PFSK-1 (cell line): ENCODE results near the gene ANKZF1.

Experiments
- FOXP2 ChIP-seq: optimal IDR thresholded peaks from 2 replicates; pipeline ENCODE3; 2011; ENCODE audit warnings: borderline replicate concordance, control low read depth, inconsistent platforms; ENCODE audit not compliant: insufficient read depth; ENCODE audit errors: extremely low read length, extremely low read depth
- POLR2AphosphoS5 ChIP-seq: IDR thresholded peaks from 2 replicates; pipeline ENCODE4 v1.6.1; 2012; ENCODE audit warnings: low read depth, mild to moderate bottlenecking, control low read depth, low read length, moderate library complexity
- REST ChIP-seq, 2 experiments: IDR thresholded peaks; 2 replicates each; pipeline versions ENCODE4 v1.6.1 to v1.8.0; 2011 to 2012; ENCODE audit warnings: low read depth in 2 of 2, low read length in 2 of 2, control low read depth in 1 of 2, inconsistent platforms in 1 of 2, mild to moderate bottlenecking in 1 of 2, moderate library complexity in 1 of 2; ENCODE audit not compliant: insufficient read depth in 1 of 2
- SIN3A ChIP-seq: IDR thresholded peaks from 2 replicates; pipeline ENCODE4 v1.6.1; 2012; ENCODE audit warnings: mild to moderate bottlenecking, low read length, moderate library complexity, borderline replicate concordance; ENCODE audit not compliant: insufficient read depth
- TAF1 ChIP-seq: IDR thresholded peaks from 2 replicates; pipeline ENCODE4 v1.6.1; 2012; ENCODE audit warnings: low read length, control low read depth, borderline replicate concordance; ENCODE audit not compliant: insufficient read depth

The ANKZF1 gene

GRCh38 chr2:219285373-219285735 lies 55.7 kb downstream of the ANKZF1 start:
- TF ChIP-seq SIN3A = no peak
- no peak for TF ChIP-seq TAF1
- TF ChIP-seq FOXP2 = no peak
- no peak for TF ChIP-seq REST (IDR thresholded peaks at IDR 0.05; ENCODE audit: insufficient read depth in 1 of 2, low read depth in 2 of 2, low read length in 2 of 2)
- no peak for TF ChIP-seq POLR2AphosphoS5

- no peak for TF ChIP-seq POLR2AphosphoS5
- TF ChIP-seq TAF1 = no peak
- TF ChIP-seq SIN3A = no peak
- TF ChIP-seq REST (IDR thresholded peaks at IDR 0.05; ENCODE audit: insufficient read depth in 1 of 2, low read depth in 2 of 2, low read length in 2 of 2) = no peak
- TF ChIP-seq FOXP2 = no peak
Measured at GRCh38 chr2:219285894-219286425, 56.4 kb downstream of the ANKZF1 start.
